ENCODE results near the gene SENP5. TPM values are rescaled to one million over a fixed set of nuclear protein-coding genes. Genes with fewer than 3 reads are reported as not detected.

Gene SENP5
- total RNA-seq, 1 experiment from 2014 or later = 27.6 TPM

DNA sequence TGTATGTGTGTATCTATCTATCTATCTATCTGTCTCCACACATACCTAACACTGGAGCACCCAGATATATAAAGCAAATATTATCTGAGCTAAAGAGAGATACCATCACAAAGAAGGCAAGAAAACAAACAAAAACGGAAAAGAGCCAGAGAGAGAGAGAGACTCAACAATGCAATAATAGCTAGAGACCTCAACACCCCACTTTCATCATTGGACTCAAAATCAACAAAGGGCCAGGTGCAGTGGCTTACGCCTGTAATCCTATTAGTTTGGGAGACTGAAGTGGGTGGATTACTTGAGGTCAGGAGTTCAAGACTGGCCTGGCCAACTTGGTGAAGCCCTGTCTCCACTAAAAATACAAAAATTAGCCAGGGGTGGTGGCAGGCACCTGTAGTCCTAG lies 51.2 kb downstream of the SENP5 start:
- POLR2A ChIA-PET = no interaction called here
- no TSS peak for BruUV-seq (replicated peaks)
- Histone ChIP-seq H3K79me2 (ENCODE audit: insufficient read depth, low read length) (peaks cover 4% of the 10 kb centered on the region; the same call in 1 of the 2 replicates), H3K27me3 (ENCODE audit: insufficient read depth, low read length) (no peaks in the 10 kb centered on the region), H2AFZ (ENCODE audit: low read depth, low read length, poor library complexity, severe bottlenecking) (no peak overlapping the region), H3K4me1 (ENCODE audit: control insufficient read depth in 1 of 2, insufficient read depth in 2 of 2, low read length in 2 of 2) (no peaks in the 10 kb centered on the region), H3K9ac (ENCODE audit: low read length) (no peak overlapping the region), H3K4me3 (replicated peaks in 1 of 2; ENCODE audit: low read depth in 1 of 2, low read length in 2 of 2) (no peak overlapping the region), H3K9me3 (ENCODE audit: control insufficient read depth in 1 of 2, insufficient read depth in 1 of 2, low read depth in 1 of 2, low read length in 2 of 2) (no peaks in the 10 kb centered on the region), H3K9me2 (ENCODE audit: insufficient read depth) (no peaks in the 10 kb centered on the region), H3K27ac (ENCODE audit: low read depth, low read length) (no peak overlapping the region), H4K20me1 (ENCODE audit: insufficient read depth) (no peaks in the 10 kb centered on the region), H3K4me2 (ENCODE audit: low read length) (no peak overlapping the region), H3K36me3 (ENCODE audit: control insufficient read depth in 1 of 2, insufficient read depth in 2 of 2, low read length in 2 of 2) (peaks cover 5 to 10% of the 10 kb centered on the region in 2 experiments; a peak in 1 of 4 replicates)
- TF ChIP-seq EZH2phosphoT487 (IDR thresholded peaks at IDR 0.05; ENCODE audit: borderline replicate concordance) = no peak
- TF ChIP-seq, protein P1, sequence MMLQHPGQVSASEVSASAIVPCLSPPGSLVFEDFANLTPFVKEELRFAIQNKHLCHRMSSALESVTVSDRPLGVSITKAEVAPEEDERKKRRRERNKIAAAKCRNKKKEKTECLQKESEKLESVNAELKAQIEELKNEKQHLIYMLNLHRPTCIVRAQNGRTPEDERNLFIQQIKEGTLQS (IDR thresholded peaks at IDR 0.05) = no peak
- intact Hi-C loops (cut with micrococcal nuclease) = no loop called here
- ATAC-seq (no peak), DNase-seq (ENCODE audit: low read depth, low spot score) (no peak)
- RAD21 ChIA-PET (ENCODE audit: low non-redundant PET in 1 of 2, low total read pairs in 2 of 2, uncharacterized antibody in 2 of 2, unreplicated experiment in 2 of 2) = no interaction called here
- CTCF ChIA-PET = no interaction called here

DNA sequence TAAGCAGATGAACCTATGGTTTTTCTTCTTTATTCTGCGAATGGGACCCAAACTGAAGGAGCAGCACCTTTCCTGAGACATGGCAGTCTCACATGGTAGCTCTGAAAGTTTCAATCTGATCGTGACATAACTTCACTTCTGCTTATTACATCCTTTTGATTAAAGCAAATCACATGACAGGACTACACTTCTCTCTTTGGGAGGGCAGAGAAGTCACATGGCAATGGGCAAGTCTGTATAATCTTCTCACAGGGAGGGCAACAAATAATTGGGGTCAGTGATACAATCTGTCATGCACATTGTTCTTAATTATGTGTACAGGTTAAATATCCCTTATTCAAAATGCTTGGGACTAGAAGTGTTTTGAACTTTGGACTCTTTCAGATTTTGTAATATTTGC lies 53.0 kb downstream of the SENP5 start:
- TF ChIP-seq CBX3 (IDR thresholded peaks at IDR 0.05; ENCODE audit: low read depth) (no peak), EZH2 (IDR thresholded peaks at IDR 0.05) (no peak), SP1 (IDR thresholded peaks at IDR 0.05; ENCODE audit: low read depth) (no peak), TCF7L2 (IDR thresholded peaks at IDR 0.05; ENCODE audit: borderline replicate concordance, extremely low read depth, insufficient read depth, insufficient read length) (no peak), POLR2A (IDR thresholded peaks at IDR 0.05; ENCODE audit: borderline replicate concordance, extremely low read depth, insufficient read depth, insufficient read length) (no peak), ZFX (IDR thresholded peaks at IDR 0.05) (no peak), ELF1 (IDR thresholded peaks at IDR 0.05; ENCODE audit: borderline replicate concordance, low read depth) (no peak)
- TF ChIP-seq, protein P2, sequence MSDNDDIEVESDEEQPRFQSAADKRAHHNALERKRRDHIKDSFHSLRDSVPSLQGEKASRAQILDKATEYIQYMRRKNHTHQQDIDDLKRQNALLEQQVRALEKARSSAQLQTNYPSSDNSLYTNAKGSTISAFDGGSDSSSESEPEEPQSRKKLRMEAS (IDR thresholded peaks at IDR 0.05) = no peak
- TF ChIP-seq, protein P3, sequence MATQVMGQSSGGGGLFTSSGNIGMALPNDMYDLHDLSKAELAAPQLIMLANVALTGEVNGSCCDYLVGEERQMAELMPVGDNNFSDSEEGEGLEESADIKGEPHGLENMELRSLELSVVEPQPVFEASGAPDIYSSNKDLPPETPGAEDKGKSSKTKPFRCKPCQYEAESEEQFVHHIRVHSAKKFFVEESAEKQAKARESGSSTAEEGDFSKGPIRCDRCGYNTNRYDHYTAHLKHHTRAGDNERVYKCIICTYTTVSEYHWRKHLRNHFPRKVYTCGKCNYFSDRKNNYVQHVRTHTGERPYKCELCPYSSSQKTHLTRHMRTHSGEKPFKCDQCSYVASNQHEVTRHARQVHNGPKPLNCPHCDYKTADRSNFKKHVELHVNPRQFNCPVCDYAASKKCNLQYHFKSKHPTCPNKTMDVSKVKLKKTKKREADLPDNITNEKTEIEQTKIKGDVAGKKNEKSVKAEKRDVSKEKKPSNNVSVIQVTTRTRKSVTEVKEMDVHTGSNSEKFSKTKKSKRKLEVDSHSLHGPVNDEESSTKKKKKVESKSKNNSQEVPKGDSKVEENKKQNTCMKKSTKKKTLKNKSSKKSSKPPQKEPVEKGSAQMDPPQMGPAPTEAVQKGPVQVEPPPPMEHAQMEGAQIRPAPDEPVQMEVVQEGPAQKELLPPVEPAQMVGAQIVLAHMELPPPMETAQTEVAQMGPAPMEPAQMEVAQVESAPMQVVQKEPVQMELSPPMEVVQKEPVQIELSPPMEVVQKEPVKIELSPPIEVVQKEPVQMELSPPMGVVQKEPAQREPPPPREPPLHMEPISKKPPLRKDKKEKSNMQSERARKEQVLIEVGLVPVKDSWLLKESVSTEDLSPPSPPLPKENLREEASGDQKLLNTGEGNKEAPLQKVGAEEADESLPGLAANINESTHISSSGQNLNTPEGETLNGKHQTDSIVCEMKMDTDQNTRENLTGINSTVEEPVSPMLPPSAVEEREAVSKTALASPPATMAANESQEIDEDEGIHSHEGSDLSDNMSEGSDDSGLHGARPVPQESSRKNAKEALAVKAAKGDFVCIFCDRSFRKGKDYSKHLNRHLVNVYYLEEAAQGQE (IDR thresholded peaks at IDR 0.05; ENCODE audit: low read depth) = no peak
- DNase-seq (ENCODE audit: low read depth, low spot score) (no peak), ATAC-seq (no peak)
- H3K9me2 ChIP-seq (ENCODE audit: insufficient read depth) = no peaks in the 10 kb centered on the region
- H3K9me3 ChIP-seq (ENCODE audit: control insufficient read depth in 1 of 2, insufficient read depth in 1 of 2, low read depth in 1 of 2, low read length in 2 of 2) = no peaks in the 10 kb centered on the region
- H3K79me2 ChIP-seq (ENCODE audit: insufficient read depth, low read length) = peaks cover 4% of the 10 kb centered on the region; the same call in 1 of the 2 replicates
- H3K36me3 ChIP-seq (ENCODE audit: control insufficient read depth in 1 of 2, insufficient read depth in 2 of 2, low read length in 2 of 2) = 0 out of 4 replicates have a peak, but pooled peaks cover 0 to 2% of the 10 kb centered on the region in 2 experiments
- no peak overlapping the region for H3K27ac ChIP-seq (ENCODE audit: low read depth, low read length)
- no peak overlapping the region for H3K4me2 ChIP-seq (ENCODE audit: low read length)
- H3K9ac ChIP-seq (ENCODE audit: low read length) = no peak overlapping the region
- ChIA-PET CTCF (no interaction called here), POLR2A (no interaction called here), RAD21 (ENCODE audit: low non-redundant PET in 1 of 2, low total read pairs in 2 of 2, uncharacterized antibody in 2 of 2, unreplicated experiment in 2 of 2) (no interaction called here)
- intact Hi-C loops (cut with micrococcal nuclease) = no loop called here
- no peak overlapping the region for H3K4me3 ChIP-seq (replicated peaks in 1 of 2; ENCODE audit: low read depth in 1 of 2, low read length in 2 of 2)
- no peaks in the 10 kb centered on the region for H4K20me1 ChIP-seq (ENCODE audit: insufficient read depth)
- BruUV-seq (replicated peaks) = no TSS peak
- H3K27me3 ChIP-seq (ENCODE audit: insufficient read depth, low read length) = no peaks in the 10 kb centered on the region
- H2AFZ ChIP-seq (ENCODE audit: low read depth, low read length, poor library complexity, severe bottlenecking) = no peak overlapping the region
- no peaks in the 10 kb centered on the region for H3K4me1 ChIP-seq (ENCODE audit: control insufficient read depth in 1 of 2, insufficient read depth in 2 of 2, low read length in 2 of 2)

Data from HCT116 (cell line).